ENCODE results near the gene GLRX.

- no peak for TF ChIP-seq CTCF (optimal IDR thresholded peaks at IDR 0.05 in 1 of 3, IDR thresholded peaks at IDR 0.05 in 1 of 3, conservative IDR thresholded peaks at IDR 0.05 in 1 of 3; ENCODE audit: extremely low read depth in 1 of 3, insufficient read depth in 2 of 3, low read length in 3 of 3)
- TF ChIP-seq EZH2 (IDR thresholded peaks at IDR 0.05; ENCODE audit: low read length): no peak
Measured at GRCh38 chr5:95861221-95861863, 38.8 kb upstream of the GLRX start.
